ENCODE data around the gene TDRD10.

- TF ChIP-seq EZH2 (IDR thresholded peaks at IDR 0.05; ENCODE audit: borderline replicate concordance, low read depth, low read length, severe bottlenecking) (no peak), CTCF (IDR thresholded peaks at IDR 0.05; ENCODE audit: borderline replicate concordance, extremely low read depth, low read length, poor library complexity, severe bottlenecking) (no peak)
Measured at GRCh38 chr1:154536570-154536969, 34.6 kb downstream of the TDRD10 start.
